CD4-positive, alpha-beta memory T cell (primary cell): ENCODE results near the gene METTL23. TPM values are rescaled to one million over a fixed set of nuclear protein-coding genes. Genes with fewer than 3 reads are reported as not detected.
"Not testable (repeated sequence)": the region's sequence is repeated elsewhere in the genome, so short reads cannot be mapped to it uniquely, and the experiment has no call there.

Experiments
- CTCF ChIA-PET: fragments of 350-600 bp; sonication (Branson Sonifier 250); formaldehyde crosslinking; loops from one replicate; lab custom pipeline; 2021; ENCODE audit warnings: inconsistent platforms; ENCODE audit not compliant: partially characterized antibody; lab: Charles Lee
- POLR2A ChIA-PET: fragments of 350-600 bp; sonication (Branson Sonifier 250); formaldehyde crosslinking; loops from one replicate; lab custom pipeline; 2021; ENCODE audit not compliant: partially characterized antibody; lab: Charles Lee
- DNase-seq, 5 donors: peaks; one replicate each; pipeline versions ENCODE4 v3.0.0 to v3.0.0-alpha.2; 2020 to 2022; ENCODE audit warnings: mixed read lengths in 1 of 5
- H3K27ac ChIP-seq: one replicate; pipeline ENCODE4 v1.7.0; 2013; ENCODE audit warnings: low read depth, low read length
- H3K27me3 ChIP-seq: 2 replicates; pipeline ENCODE4 v1.7.0; 2013; ENCODE audit warnings: mild to moderate bottlenecking, low read length, moderate library complexity; ENCODE audit not compliant: insufficient read depth
- H3K36me3 ChIP-seq: 2 replicates; pipeline ENCODE4 v1.7.0; 2013; ENCODE audit warnings: mild to moderate bottlenecking, low read length, moderate library complexity; ENCODE audit not compliant: insufficient read depth
- H3K4me1 ChIP-seq: 2 replicates; pipeline ENCODE4 v1.7.0; 2013; ENCODE audit warnings: mild to moderate bottlenecking, low read length, moderate library complexity; ENCODE audit not compliant: insufficient read depth
- H3K4me3 ChIP-seq, 2 donors: one replicate each; pipeline ENCODE4 v1.7.0; 2013; ENCODE audit warnings: low read length in 2 of 2, mild to moderate bottlenecking in 1 of 2
- H3K9me3 ChIP-seq, 2 donors: one replicate each; pipeline ENCODE4 v1.7.0; 2013; ENCODE audit warnings: low read length in 2 of 2, control low read depth in 1 of 2; ENCODE audit not compliant: control insufficient read depth in 1 of 2
- H3K27ac Mint-ChIP-seq, 7 donors: one replicate each; pipeline ENCODE4 v1.8.0; 2020 to 2021; ENCODE audit warnings: mixed read lengths in 7 of 7, mild to moderate bottlenecking in 6 of 7, inconsistent platforms in 3 of 7, moderate library complexity in 3 of 7
- H3K27me3 Mint-ChIP-seq, 2 donors: one replicate each; pipeline ENCODE4 v1.8.0; 2020 to 2021; ENCODE audit warnings: mixed read lengths in 2 of 2
- H3K36me3 Mint-ChIP-seq, 2 donors: one replicate each; pipeline ENCODE4 v1.8.0; 2020 to 2021; ENCODE audit warnings: mixed read lengths in 2 of 2, inconsistent platforms in 1 of 2, mild to moderate bottlenecking in 1 of 2
- H3K4me1 Mint-ChIP-seq, 4 donors: one replicate each; pipeline ENCODE4 v1.8.0; 2020 to 2021; ENCODE audit warnings: mixed read lengths in 4 of 4, mild to moderate bottlenecking in 1 of 4
- H3K4me3 Mint-ChIP-seq, 8 donors: one replicate each; pipeline ENCODE4 v1.8.0; 2020 to 2021; ENCODE audit warnings: mixed read lengths in 8 of 8, mild to moderate bottlenecking in 7 of 8, moderate library complexity in 6 of 8, inconsistent platforms in 3 of 8
- H3K9me3 Mint-ChIP-seq, 8 donors: one replicate each; pipeline ENCODE4 v1.8.0; 2020 to 2021; ENCODE audit warnings: mixed read lengths in 8 of 8, mild to moderate bottlenecking in 5 of 8, inconsistent platforms in 3 of 8, moderate library complexity in 1 of 8
- intact Hi-C: fragments of 100-400 bp; cut with micrococcal nuclease; formaldehyde crosslinking; loops from one replicate; pipeline ENCODE4 v1.15.1; 2023
- polyA plus RNA-seq, 2 donors: library from polyadenylated mRNA; unstranded; fragments of 300-500 nt; fragmentation: Illumina TruSeq; gene quantifications; one replicate each; pipeline ENCODE4 v1.2.3, GENCODE V29; 2021
- total RNA-seq, 2 experiments: library from RNA; stranded (reverse); gene quantifications; one replicate each; pipeline ENCODE4 v1.2.3, GENCODE V29; 2021

METTL23 gene
- total and polyA plus RNA-seq, 4 experiments from 2014 or later, result 75.5 to 156 (median 108) TPM

DNA sequence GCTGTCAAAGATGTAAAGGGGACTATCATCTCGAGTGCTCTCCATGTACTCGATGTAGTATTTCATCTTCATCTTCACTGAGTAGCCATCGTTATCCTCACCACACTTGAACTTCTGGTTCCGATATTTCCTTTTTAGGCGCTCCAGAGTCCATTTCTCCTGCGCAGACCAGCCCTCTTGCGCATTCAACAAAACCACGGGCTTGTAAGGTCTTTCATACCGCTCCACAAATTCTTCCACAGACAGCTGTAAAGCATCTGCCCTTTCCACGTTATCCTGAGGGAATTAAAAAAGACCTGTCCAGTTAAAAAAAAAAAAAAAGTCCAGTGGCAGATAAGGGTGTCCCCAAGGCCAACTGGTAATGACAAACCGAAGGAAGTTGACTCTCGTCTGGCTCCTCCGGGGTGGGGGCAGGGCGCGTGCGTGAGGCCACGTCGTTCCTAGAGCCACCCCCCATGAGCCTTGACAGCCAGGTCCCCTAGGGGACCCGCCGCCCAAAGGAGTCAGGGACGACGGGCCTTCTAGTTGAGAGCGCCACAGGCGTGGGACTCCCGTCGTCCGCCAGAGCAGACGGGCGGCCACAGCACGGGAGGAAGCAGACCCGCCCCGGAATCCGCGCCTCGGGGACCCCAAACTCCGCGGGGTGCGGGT lies 934 bp upstream of the METTL23 start:
- CTCF ChIA-PET, result interaction anchor here (0.7 to 6.3 kb wide), 5 partner anchors 11 to 1209 kb away, joined by 3 to 54 read pairs (median 4); partner anchors contain the start of gene TSEN54
- Mint-ChIP-seq H3K4me1 (peaks cover 26 to 76% (median 50%) of the 10 kb centered on the region in 4 donors), H3K27me3 (no peaks in the 10 kb centered on the region)

DNA sequence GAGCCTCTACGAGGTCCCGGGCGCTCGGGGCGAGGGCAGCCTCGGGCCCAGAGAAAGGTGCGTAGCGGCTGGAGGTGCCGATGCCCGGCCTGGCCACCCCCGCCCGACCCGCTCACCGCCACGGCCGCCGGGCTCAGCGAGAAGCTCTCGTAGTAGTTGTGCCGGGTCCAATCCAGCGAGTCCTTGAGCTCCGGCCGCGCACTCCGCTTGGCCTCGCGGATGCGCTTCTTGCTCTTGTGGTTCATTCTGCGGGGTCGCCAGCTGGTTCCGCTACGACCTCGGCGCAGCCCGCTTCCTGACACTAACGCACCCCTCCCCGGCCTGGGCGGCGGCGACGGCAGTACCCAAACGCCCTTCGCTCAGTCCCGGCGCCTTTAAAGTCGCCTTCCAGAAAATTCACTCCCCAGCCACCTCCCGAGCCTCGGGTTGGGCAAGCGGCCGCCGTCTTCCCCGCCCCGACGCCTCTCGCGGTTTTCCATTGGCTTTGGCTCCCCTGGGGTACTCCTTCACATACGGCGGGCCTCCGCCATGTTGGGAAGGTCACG lies 336 bp upstream of the METTL23 start, which contains the start of gene JMJD6:
Gene JMJD6 (minus strand): TSS at position 376 of the 545 bp plus-strand sequence. CDS start 131 bp downstream, at position 245.
- peak within 1 kb of the TSS; percentile 52 to 95 for H3K4me3 ChIP-seq
- H3K27ac ChIP-seq, result peak within 1 kb of the TSS; percentile 97
- DNase-seq, result peak in 1 of 5 donors; percentile 98
- Mint-ChIP-seq H3K36me3 (peaks cover 16 to 59% of the 10 kb centered on the region in 2 donors), H3K27ac (peak within 1 kb of the TSS; percentile 98 to 100 (median 99)), H3K4me3 (peak within 1 kb of the TSS; percentile 94 to 99 (median 97)), H3K9me3 (no peaks in the 10 kb centered on the region), H3K4me1 (peaks cover 24 to 76% (median 51%) of the 10 kb centered on the region in 4 donors), H3K27me3 (no peaks in the 10 kb centered on the region)
- ChIA-PET CTCF (interaction anchor here (0.7 to 6.3 kb wide), 7 partner anchors 9 to 356 kb away, joined by 3 to 54 read pairs (median 4); partner anchors contain the start of gene SRSF2), POLR2A (interaction anchor here (0.6 to 9.5 kb wide), 17 partner anchors 11 to 1232 kb away, joined by 3 to 283 read pairs (median 9); partner anchors contain the start of genes MFSD11, MXRA7, RHBDF2 and SRSF2)
- intact Hi-C loops, result loop anchor here (1.0 to 5.0 kb wide), 6 partner anchors 11 to 209 kb away; partner anchors contain the start of gene SRSF2
- H3K9me3 ChIP-seq, result no peaks in the 10 kb centered on the region
- H3K27me3 ChIP-seq, result no peaks in the 10 kb centered on the region
- H3K4me1 ChIP-seq, result peaks cover 71% of the 10 kb centered on the region
- H3K36me3 ChIP-seq, result peaks cover 42% of the 10 kb centered on the region

More for the DNA sequence above, 934 bp upstream of the METTL23 start:
- H3K9me3 Mint-ChIP-seq, result no peaks in the 10 kb centered on the region
- H3K27ac Mint-ChIP-seq, result peak overlapping the region; percentile 94 to 98 (median 97)
- no peaks in the 10 kb centered on the region for H3K27me3 ChIP-seq
- intact Hi-C loops, result loop anchor here (1.0 to 5.0 kb wide), 6 partner anchors 12 to 208 kb away; partner anchors contain the start of gene SRSF2
- peaks cover 21 to 61% of the 10 kb centered on the region in 2 donors for H3K36me3 Mint-ChIP-seq
- H3K4me1 ChIP-seq, result peaks cover 72% of the 10 kb centered on the region
- H3K36me3 ChIP-seq, result peaks cover 44% of the 10 kb centered on the region
- DNase-seq, result peak; percentile 66 to 83 (median 70)
- H3K4me3 ChIP-seq, result peak overlapping the region; percentile 52 to 76
- peak overlapping the region; percentile 97 for H3K27ac ChIP-seq
- peak overlapping the region; percentile 93 to 99 (median 96) for H3K4me3 Mint-ChIP-seq
- no peaks in the 10 kb centered on the region for H3K9me3 ChIP-seq
- POLR2A ChIA-PET, result interaction anchor here (0.6 to 9.5 kb wide), 17 partner anchors 10 to 1233 kb away, joined by 3 to 283 read pairs (median 8); partner anchors contain the start of genes MFSD11, MXRA7, RHBDF2 and SRSF2

DNA sequence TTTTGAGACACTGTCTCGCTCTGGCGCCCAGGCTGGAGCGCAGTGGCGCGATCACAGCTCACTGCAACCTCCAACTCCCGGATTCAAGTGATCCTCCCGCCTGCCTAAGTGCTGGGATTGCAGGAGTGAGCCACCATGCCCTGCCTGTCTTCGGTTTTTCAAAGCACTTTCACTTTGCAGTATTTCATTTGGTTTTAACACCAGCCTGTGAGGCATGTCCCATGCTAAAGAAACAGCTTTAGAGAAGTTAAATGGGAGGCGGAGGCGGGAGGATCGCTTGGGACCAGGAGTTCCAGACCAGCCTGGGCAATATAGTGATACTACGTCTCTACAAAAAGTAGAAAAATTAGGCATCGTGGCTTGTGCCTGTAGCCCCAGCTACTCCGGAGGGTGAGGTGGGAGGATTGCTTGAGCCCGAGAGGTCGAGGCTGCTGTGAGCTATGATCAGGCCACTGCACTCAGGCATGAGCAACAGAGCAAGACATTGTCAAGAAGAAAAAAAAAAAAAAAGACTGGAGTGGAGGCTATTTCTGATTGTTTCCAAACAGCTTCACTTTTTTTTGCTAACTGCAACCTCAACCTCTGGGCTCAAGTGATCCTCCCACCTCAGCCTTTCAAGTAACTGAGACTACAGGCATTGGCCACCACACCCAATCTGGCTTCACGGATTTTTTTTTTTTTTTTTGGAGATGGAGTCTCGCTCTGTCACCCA lies 1.3 kb downstream of the METTL23 start:
- ChIA-PET POLR2A (interaction anchor here (0.6 to 9.5 kb wide), 20 partner anchors 9 to 1230 kb away, joined by 3 to 283 read pairs (median 4); partner anchors contain the start of genes MFSD11, SRSF2, ST6GALNAC1 and TNRC6C), CTCF (interaction anchor here (0.9 to 6.3 kb wide), 16 partner anchors 9 to 412 kb away, joined by 3 to 54 read pairs (median 4); partner anchors contain the start of genes MFSD11 and SRSF2)
- DNase-seq, result peak in 3 of 5 donors; percentile 35 to 40 (median 36)
- Mint-ChIP-seq H3K27me3 (no peaks in the 10 kb centered on the region), H3K27ac (peak overlapping the region; percentile 97 to 100 (median 99)), H3K9me3 (no peaks in the 10 kb centered on the region), H3K4me1 (peaks cover 27 to 79% (median 53%) of the 10 kb centered on the region in 4 donors), H3K36me3 (peaks cover 10 to 62% of the 10 kb centered on the region in 2 donors), H3K4me3 (peak overlapping the region; percentile 94 to 99 (median 97))
- H3K9me3 ChIP-seq, result no peaks in the 10 kb centered on the region
- H3K27ac ChIP-seq, result peak overlapping the region; percentile 97
- H3K4me3 ChIP-seq, result peak overlapping the region; percentile 52 to 95
- peaks cover 43% of the 10 kb centered on the region for H3K36me3 ChIP-seq
- peaks cover 80% of the 10 kb centered on the region for H3K4me1 ChIP-seq
- intact Hi-C loops, result loop anchor here (5.0 kb wide), 3 partner anchors 56 to 211 kb away; no protein-coding TSS in a partner anchor
- H3K27me3 ChIP-seq, result no peaks in the 10 kb centered on the region

DNA sequence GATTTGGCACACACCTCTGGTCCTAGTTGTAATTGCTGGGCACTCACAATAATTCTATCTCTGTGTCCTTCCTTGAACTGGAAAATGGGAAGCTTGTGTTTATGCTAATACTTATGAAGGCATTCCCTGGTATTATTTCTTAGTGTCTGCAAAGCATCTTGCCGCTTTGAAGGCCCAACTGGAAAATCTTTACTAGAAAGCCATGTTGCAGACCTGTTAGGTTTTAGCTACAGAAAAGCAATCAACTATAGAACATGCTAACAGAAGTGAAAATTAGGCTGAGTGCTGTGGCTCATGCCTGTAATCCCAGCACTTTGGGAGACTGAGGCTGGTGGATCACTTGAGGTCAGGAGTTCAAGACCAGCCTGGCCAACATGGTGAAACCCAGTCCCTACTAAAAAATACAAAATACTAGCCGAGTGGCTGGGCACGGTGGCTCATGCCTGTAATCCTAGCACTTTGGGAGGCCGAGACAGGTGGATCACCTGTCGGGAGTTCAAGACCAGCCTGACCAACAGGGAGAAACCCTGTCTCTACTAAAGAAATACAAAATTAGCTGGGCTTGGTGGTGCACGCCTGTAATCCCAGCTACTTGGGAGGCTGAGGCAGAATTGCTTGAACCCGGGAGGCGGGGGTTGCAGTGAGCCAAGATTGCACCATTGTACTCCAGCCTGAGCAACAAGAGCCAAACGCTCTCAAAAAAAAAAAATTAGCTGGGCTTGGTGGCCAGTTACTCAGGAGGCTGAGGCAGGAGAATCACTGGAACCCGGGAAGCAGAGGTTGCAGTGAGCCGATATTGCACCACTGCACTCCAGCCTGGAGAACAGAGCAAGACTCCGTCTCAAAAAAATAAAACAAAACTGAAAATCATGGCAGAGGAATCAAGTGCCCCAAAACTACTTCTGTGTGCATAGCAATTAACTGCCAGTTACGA lies 5.4 kb downstream of the METTL23 start:
- Histone ChIP-seq H3K4me1 (peaks cover 81% of the 10 kb centered on the region), H3K36me3 (peaks cover 56% of the 10 kb centered on the region)
- ChIA-PET POLR2A (interaction anchor here (1.4 to 7.4 kb wide), 3 partner anchors 18 to 40 kb away, joined by 3 to 93 read pairs (median 5); no protein-coding TSS in a partner anchor), CTCF (interaction anchor here (1.2 kb wide), 1 partner anchor 42 kb away, joined by 3 read pairs; no protein-coding TSS in a partner anchor)
- H3K4me3 ChIP-seq, H3K27me3 Mint-ChIP-seq, H3K9me3 Mint-ChIP-seq, H3K27ac ChIP-seq, H3K9me3 ChIP-seq, H3K27me3 ChIP-seq, DNase-seq, intact Hi-C loops: not testable (repeated sequence)
- Mint-ChIP-seq H3K4me1 (peaks cover 40 to 82% (median 59%) of the 10 kb centered on the region in 4 donors), H3K4me3 (peak overlapping the region in 5 of 8 donors; percentile 13 to 97 (median 53)), H3K36me3 (peaks cover 37 to 75% of the 10 kb centered on the region in 2 donors), H3K27ac (peak overlapping the region in 6 of 7 donors; percentile 69 to 99 (median 91))

DNA sequence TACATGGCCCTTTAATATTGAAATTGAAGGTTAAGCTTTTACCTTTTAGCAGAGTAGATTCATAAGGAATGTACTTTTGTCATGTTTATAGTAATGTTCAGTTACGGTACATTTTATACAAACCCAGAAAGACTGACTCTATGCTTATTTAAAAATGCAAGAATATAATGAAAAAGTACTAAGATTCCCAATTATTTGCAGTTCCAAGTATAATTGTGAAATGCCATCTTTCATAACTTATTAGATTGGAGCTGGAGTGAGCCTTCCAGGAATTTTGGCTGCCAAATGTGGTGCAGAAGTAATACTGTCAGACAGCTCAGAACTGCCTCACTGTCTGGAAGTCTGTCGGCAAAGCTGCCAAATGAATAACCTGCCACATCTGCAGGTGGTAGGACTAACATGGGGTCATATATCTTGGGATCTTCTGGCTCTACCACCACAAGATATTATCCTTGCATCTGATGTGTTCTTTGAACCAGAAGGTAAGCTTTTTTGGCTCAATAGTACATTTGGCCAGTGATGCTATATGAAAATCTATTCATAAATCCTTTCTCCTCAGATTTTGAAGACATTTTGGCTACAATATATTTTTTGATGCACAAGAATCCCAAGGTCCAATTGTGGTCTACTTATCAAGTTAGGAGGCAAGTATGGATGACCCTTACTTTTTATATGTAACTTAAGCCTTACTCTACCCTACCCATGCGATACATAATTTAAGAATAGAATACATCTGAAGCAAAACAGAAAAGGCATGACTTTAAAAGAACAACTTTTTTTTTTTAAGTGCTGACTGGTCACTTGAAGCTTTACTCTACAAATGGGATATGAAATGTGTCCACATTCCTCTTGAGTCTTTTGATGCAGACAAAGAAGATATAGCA lies 6.3 kb downstream of the METTL23 start:
- H3K4me3 Mint-ChIP-seq, result peak overlapping the region; percentile 6 to 98 (median 96)
- Histone ChIP-seq H3K27ac (peak overlapping the region; percentile 95), H3K9me3 (no peaks in the 10 kb centered on the region), H3K4me3 (no peak overlapping the region), H3K4me1 (peaks cover 76% of the 10 kb centered on the region), H3K36me3 (peaks cover 56% of the 10 kb centered on the region), H3K27me3 (no peaks in the 10 kb centered on the region)
- ChIA-PET CTCF (no interaction called here), POLR2A (interaction anchor here (0.6 to 7.4 kb wide), 3 partner anchors 19 to 58 kb away, joined by 5 to 93 read pairs (median 5); no protein-coding TSS in a partner anchor)
- no peaks in the 10 kb centered on the region for H3K27me3 Mint-ChIP-seq
- peak overlapping the region; percentile 37 to 99 (median 92) for H3K27ac Mint-ChIP-seq
- intact Hi-C loops, result no loop called here
- no peak for DNase-seq
- H3K9me3 Mint-ChIP-seq, result peaks cover 0 to 8% (median 0%) of the 10 kb centered on the region in 8 donors
- H3K4me1 Mint-ChIP-seq, result peaks cover 35 to 74% (median 54%) of the 10 kb centered on the region in 4 donors
- peaks cover 37 to 73% of the 10 kb centered on the region in 2 donors for H3K36me3 Mint-ChIP-seq
